K562 (cell line): ENCODE measurements around the gene SET. TPM values are rescaled to one million over a fixed set of nuclear protein-coding genes. Genes with fewer than 3 reads are reported as not detected.

Source experiments
- MTA3 ChIP-seq: fragments of 450-650 bp; formaldehyde crosslinking; IDR thresholded peaks from 2 replicates; pipeline ENCODE4 v1.6.1; 2017; ENCODE audit warnings: mild to moderate bottlenecking, borderline replicate concordance
- NCOR1 ChIP-seq: fragments of 450-650 bp; IDR thresholded peaks from 2 replicates; pipeline ENCODE4 v1.6.1; 2016; ENCODE audit warnings: mild to moderate bottlenecking, moderate library complexity
- PML ChIP-seq: IDR thresholded peaks from 2 replicates; pipeline ENCODE4 v1.6.1; 2012; ENCODE audit warnings: low read length, inconsistent platforms
- SRSF9 ChIP-seq: fragments of 200-400 bp; formaldehyde crosslinking; IDR thresholded peaks from 2 replicates; pipeline ENCODE4 v1.6.1; 2017; ENCODE audit warnings: low read depth, low read length, borderline replicate concordance
- TCF7 ChIP-seq: sonication (generic); IDR thresholded peaks from 2 replicates; pipeline ENCODE4 v1.6.1; 2016; ENCODE audit warnings: antibody characterized with exemption, borderline replicate concordance
- ZNF263 ChIP-seq: sonication (generic); formaldehyde crosslinking; IDR thresholded peaks from 2 replicates; pipeline ENCODE4 v1.8.0; 2022; ENCODE audit warnings: mild to moderate bottlenecking, missing genetic modification reagents, borderline replicate concordance
- ZNF395 ChIP-seq: fragments of 200-800 bp; sonication (Bioruptor generic); IDR thresholded peaks from 2 replicates; pipeline ENCODE4 v1.6.1; 2017; ENCODE audit warnings: missing genetic modification characterization, missing compliant biosample characterization
- ZNF561 ChIP-seq: fragments of 450-650 bp; formaldehyde crosslinking; conservative IDR thresholded peaks from 2 replicates; pipeline ENCODE4 v1.4.0; 2020; ENCODE audit warnings: mild to moderate bottlenecking, moderate library complexity
- ZNF695 ChIP-seq: fragments of 450-650 bp; formaldehyde crosslinking; IDR thresholded peaks from 2 replicates; pipeline ENCODE4 v1.4.0; 2020; ENCODE audit warnings: mild to moderate bottlenecking, moderate library complexity
- polyA plus RNA-seq, 8 experiments: library from polyadenylated mRNA; depleted of rRNA in 4 of 8; stranded (reverse) in 5 of 8; unstranded in 3 of 8; fragments of >200 nt; fragmentation: Nextera tagmentation in 2 of 8; fragmentation: Illumina TruSeq in 1 of 8; extraction: Ambion mirVana in 2 of 8; extraction: Trizol in 1 of 8; gene quantifications; 2 replicates each; pipeline versions ENCODE4 v1.2.1 to v1.2.3, GENCODE V29; 2011 to 2014; ENCODE audit warnings: inconsistent platforms in 1 of 8, missing spikeins in 1 of 8
- total RNA-seq, 7 experiments: library from RNA; depleted of rRNA in 6 of 7; stranded (reverse); fragments of >200 nt in 6 of 7; fragmentation: Illumina TruSeq in 2 of 7; extraction: Trizol in 2 of 7; gene quantifications; 2 replicates each; pipeline versions ENCODE4 v1.2.1 to v1.2.3, GENCODE V29; 2011 to 2021; ENCODE audit warnings: low replicate concordance in 1 of 7

The SET gene
- total and polyA plus RNA-seq, 9 of the 15 experiments (the other 6 are each of a cell fraction or from before 2014, with no cell fraction given): 404 to 1,447 (median 907) TPM

DNA sequence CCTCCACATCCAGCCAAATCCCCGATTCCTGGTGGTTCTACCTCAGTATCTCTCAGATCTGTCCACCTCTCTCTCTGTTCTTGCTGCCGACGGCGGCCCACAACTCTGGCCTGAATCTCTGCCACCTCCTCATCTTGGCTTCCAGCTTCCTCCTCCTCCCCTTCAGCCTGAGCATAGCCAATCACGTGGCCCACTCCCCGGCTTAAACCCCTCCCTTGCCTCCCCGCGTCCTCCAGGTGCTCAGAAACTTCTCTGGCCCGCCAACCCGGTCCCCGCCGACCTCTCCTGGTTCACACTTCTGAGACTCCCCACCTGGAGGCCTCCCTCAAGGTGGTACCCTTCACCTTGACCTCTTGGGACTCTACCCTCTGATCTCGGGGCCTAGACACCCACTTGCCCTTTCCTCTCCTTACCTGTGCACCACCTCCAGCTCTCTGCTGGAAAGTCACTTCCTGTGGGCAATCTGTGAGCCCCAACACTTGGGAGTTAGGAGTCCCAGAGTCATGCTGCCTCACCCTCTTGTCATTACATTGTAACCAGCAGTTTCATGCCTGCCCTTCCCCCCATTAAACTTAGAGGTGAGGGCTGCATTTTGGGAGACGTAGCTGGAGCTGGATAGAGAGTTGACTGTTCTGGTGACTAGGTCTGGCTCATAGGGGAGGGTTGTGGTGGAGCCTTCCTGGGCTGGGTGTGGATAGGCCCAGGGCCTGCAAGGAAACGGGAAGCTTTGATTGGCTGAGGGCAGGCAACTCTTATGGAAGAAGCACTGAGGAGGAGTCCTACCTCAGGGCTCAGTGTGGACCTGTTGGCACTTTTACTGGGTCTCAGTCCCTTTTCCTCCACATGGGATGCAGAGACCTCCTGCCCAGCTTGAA, 4.5 kb upstream of the SET start (continued):
- TF ChIP-seq TCF7 (no peak), ZNF561 (CRISPR knock-in tag) (no peak), PML (no peak), NCOR1 (no peak), ZNF395 (CRISPR knock-in tag) (0 out of 2 replicates have a peak, but pooled peaks have one; percentile 42), ZNF263 (CRISPR knock-in tag) (no peak), ZNF695 (CRISPR knock-in tag) (no peak), SRSF9 (no peak), MTA3 (0 out of 2 replicates have a peak, but pooled peaks have one; percentile 35)
